NCI-H187 (cell line): ENCODE results near the gene HBG1.
"Not testable (repeated sequence)": the region's sequence is repeated elsewhere in the genome, so short reads cannot be mapped to it uniquely, and the experiment has no call there.

Experiments used
- DNase-seq, 2 experiments: peaks; one replicate each; lab custom pipeline; 2025; lab: John Stamatoyannopoulos, UW

Gene HBG1

DNA sequence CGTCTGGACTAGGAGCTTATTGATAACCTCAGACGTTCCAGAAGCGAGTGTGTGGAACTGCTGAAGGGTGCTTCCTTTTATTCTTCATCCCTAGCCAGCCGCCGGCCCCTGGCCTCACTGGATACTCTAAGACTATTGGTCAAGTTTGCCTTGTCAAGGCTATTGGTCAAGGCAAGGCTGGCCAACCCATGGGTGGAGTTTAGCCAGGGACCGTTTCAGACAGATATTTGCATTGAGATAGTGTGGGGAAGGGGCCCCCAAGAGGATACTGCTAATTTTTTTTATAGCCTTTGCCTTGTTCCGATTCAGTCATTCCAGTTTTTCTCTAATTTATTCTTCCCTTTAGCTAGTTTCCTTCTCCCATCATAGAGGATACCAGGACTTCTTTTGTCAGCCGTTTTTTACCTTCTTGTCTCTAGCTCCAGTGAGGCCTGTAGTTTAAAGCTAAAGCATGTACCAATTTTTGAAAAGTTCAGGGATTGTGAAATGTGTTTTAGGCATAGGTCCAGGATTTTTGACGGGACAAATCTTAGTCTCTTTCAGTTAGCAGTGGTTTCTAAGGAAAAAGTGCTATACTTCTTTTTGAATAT lies at the start of gene HBG1:
TSS of gene HBG1 (minus strand) at position 51 of the 590 bp plus-strand sequence. CDS start 53 bp downstream, outside the sequence.
- not testable (repeated sequence) for DNase-seq

DNA sequence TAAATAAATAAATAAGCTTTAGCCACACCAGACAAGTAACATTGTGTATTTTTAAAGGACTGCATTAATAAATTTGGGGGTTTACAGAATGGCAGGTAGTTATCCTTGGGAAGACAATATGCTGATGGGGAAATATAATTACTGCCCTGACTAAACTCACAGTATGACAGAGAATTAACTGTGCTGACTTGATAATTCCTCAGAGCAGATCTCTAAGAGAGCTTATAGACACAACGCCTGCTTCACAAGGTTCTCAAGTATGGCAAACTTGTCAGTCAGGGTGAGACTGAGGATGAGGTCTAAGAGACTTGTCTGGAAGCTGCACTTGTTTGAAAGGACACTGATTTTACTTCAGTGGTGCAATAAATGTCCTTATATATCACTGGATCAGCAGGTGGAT lies 48.8 kb upstream of the HBG1 start:
- DNase-seq = no peak

DNA sequence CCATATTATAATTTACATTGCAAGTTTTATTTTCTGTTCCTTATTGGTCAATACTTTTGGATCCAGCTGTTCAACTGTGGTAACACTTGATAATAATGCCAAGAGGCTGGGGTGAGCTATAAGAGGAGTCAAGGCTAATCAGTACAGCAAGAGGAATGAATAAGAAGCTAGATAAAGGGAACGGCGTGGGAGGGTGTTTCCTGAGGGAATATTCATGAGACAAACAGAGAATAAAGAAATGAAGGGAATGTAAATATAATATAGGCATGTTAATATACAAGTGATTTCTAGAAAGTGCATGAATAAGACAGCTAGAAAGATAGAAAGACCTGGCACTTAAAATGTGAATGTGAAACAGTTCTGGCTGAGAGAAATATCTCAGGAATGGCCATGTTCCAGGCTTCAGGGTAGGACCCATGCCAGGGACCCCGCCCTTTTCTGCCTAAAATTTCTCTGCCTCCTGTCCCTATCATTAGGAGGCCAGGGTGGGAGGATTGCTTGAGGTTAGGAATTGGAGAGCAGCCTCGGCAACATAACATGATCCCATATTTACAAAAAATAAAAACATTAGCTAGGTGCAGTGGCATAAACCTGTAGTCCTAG lies 48.2 kb upstream of the HBG1 start:
- DNase-seq = no peak

DNA sequence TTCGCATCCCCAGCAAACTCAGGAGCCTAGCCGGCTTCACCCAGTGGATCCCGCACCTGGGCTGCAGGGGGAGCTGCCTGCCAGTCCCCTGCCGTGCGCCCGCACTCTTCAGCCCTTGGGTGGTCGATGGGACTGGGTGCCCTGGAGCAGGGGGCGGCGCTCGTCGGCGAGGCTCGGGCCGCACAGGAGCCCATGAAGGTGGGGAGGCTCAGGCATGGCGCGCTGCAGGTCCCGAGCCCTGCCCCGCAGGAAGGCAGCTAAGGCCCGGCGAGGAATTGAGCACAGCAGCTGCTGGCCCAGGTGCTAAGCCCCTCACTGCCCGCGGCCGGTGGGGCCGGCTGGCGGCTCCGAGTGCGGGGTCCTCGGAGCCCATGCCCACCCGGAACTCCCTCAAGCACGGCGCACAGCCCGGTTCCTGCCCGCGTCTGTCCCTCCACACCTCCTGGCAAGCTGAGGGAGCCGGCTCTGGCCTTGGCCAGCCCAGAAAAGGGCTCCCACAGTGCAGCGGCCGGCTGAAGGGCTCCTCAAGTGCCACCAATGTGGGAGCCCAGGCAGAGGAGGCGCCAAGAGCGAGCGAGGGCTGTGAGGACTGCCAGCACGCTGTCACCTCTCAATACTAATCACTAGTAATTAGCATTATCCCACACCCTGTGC lies 44.8 kb upstream of the HBG1 start:
- DNase-seq = not testable (repeated sequence)

DNA sequence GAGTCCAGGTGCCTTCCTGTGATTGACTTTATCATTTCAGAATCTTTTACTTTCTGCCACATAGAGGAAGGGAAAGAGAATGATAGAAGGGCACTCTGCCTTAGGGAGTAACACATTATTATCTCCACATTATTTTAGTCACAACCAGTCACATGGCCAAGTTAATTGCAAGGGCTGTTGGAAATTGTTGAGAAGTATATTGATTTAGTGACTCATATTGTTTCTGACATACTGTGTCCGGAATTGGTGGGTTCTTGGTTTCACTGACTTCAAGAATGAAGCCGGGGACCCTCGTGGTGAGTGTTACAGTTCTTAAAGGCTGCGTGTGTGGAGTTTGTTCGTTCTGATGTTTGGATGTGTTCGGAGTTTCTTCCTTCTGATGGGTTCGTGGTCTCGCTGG lies 43.4 kb upstream of the HBG1 start:
- no peak for DNase-seq

DNA sequence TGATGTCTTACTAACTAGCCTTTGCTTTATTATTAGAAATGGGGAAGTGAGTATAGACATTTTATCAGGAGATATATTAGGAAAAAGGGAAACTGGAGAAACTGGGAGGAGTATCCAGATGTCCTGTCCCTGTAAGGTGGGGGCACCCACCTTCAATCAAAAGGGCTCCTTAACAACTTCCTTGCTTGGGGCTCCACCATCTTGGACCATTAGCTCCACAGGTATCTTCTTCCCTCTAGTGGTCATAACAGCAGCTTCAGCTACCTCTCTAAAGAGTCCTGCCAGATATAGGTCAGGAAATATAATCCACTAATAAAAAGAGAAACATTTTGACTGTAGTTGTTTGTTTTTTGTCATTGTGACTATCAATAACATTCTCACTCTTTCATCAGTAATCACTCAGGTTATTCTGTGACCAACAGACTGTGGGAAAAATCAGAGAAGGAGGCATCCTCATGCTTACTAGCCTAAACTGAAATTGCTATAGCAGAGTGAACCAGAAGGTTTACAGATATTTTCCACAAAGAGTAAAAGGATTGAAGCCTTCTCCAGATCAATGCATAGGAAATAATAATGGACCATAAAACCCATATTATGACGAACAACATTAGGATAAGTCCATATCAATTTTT lies 41.7 kb upstream of the HBG1 start:
- DNase-seq = no peak

DNA sequence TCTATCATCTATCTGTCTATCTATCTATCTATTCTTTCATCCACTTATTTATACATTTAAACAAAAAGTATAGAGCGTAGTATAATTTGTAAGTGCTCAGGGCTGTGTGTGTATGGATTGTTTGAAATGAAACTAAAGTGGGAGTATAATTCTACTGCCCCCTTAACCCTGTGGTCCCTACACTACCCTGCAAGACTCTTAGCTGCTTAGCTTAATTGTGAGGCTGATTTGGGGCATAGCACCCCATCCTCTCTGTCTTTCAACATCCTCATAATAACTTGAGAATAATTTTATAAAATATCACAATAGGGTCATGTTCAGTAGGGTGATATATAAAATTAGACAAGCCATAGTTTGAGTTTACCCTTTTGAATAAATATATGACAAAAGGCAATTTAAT lies 40.4 kb upstream of the HBG1 start:
- DNase-seq = no peak

DNA sequence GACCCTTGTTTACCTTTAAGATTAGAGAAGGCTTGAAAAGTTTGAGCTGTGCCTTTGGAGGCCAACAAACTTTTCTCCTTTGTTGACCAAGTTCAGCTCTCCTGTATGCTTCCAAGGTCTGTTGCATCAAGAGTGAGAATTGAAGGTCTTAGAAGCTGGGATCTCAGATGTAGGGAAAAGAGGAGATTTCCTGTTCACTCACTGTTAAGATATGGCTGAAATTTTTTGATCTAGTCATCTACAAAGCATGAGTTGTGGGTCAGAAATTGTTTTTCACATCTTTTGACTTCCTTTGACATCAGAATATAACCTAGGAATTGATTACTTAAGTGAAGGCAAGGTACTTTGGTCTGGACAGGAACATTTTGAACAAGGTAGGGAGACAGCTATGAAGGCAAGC lies 40.0 kb upstream of the HBG1 start:
- no peak for DNase-seq

DNA sequence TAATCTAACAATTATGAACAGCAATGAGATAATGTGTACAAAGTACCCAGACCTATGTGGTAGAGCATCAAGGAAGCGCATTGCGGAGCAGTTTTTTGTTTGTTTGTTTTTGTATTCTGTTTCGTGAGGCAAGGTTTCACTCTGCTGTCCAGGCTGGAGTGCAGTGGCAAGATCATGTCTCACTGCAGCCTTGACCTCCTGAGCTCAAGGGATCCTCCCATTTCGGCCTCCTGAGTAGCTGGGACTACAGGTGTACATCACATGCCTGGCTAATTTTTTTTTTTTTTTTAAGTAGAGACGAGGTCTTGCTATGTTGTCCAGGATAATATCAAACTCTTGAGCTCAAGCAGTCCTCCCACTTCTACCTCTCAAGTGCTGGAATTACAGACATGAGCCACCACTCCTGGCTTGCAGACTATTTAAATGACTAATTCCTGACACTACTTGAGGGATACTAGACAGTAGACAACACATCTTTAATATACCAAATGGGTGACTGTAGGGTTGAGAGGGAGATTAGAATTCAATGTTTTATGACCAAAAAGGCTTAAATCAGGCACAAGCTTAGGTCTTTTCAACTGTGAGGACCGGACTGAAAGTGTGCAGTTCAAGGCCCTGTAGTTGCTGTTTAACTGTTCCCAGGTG lies 39.4 kb upstream of the HBG1 start:
- no peak for DNase-seq

DNA sequence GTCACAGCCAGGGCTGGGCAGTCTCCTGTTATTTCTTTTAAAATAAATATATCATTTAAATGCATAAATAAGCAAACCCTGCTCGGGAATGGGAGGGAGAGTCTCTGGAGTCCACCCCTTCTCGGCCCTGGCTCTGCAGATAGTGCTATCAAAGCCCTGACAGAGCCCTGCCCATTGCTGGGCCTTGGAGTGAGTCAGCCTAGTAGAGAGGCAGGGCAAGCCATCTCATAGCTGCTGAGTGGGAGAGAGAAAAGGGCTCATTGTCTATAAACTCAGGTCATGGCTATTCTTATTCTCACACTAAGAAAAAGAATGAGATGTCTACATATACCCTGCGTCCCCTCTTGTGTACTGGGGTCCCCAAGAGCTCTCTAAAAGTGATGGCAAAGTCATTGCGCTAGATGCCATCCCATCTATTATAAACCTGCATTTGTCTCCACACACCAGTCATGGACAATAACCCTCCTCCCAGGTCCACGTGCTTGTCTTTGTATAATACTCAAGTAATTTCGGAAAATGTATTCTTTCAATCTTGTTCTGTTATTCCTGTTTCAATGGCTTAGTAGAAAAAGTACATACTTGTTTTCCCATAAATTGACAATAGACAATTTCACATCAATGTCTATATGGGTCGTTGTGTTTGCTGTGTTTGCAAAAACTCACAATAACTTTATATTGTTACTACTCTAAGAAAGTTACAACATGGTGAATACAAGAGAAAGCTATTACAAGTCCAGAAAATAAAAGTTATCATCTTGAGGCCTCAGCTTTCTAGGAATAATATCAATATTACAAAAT lies 38.6 kb upstream of the HBG1 start:
- DNase-seq = no peak

DNA sequence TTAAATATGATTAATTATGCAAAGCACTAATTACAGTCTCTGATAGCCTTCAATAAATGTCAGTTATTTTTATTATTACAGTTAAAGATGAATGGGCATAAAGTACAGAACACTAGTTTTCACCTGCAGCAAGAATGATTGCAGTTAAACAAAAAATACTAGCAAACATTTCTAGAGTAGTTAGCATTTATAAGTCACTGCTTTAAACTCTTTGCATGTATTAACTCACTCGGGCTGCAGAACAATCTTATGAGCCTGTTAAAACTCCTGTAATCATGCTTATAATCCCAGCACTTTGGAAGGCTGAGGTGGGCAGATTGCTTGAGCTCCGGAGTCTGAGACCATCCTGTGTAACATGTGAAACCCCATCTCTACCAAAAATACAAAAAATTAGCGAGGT lies 37.2 kb upstream of the HBG1 start:
- no peak for DNase-seq

DNA sequence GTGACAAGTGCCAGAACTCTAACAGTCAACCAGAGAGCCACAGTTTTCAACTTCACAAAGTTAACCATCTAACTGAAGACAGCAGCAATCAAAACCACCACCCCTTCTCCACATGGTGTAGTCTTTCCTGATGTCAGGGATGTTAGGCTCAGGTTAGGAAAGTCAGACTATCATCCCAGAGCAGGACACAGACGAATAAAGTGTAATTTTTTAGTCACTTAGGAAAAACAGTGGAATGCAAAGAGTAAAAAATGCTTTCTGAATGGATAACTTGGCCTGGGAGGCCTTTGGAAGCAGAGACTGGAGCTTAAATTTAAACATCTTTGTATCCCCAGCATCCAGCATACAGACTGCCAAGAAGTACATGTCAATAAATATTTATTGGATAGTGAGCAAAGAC lies 36.7 kb upstream of the HBG1 start:
- no peak for DNase-seq

DNA sequence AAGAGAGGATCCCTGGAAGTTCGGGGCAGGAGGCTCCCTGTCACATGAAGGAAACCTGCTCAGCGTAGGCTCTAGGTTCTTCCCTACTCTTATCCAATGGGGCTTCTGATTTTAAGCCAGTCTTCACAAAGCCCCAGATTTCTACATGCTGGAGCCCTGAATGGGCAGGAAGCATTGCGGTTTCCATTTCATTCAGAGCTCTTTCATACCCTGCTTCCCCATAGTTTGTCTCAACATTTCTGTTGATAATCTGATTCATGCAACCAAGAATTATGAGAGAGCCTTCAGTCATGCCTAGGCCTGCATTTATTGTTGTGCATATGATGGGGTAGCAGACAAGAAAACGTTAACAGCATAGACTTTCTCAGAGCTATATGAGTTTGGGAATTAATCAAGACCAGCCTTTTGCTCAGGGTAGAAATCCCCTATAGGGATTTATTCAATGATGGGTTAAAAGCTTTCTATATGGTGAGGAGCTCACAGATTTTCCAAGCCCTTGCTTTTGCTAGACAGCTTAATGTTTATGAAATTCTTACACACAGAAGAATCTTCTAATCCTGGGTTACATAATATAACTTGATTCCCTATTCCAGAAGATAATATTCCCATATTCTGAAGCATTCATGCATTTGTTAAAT lies 36.2 kb upstream of the HBG1 start:
- no peak for DNase-seq

DNA sequence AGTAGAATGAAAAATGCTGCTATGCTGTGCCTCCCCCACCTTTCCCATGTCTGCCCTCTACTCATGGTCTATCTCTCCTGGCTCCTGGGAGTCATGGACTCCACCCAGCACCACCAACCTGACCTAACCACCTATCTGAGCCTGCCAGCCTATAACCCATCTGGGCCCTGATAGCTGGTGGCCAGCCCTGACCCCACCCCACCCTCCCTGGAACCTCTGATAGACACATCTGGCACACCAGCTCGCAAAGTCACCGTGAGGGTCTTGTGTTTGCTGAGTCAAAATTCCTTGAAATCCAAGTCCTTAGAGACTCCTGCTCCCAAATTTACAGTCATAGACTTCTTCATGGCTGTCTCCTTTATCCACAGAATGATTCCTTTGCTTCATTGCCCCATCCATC lies 35.0 kb upstream of the HBG1 start:
- DNase-seq = no peak

DNA sequence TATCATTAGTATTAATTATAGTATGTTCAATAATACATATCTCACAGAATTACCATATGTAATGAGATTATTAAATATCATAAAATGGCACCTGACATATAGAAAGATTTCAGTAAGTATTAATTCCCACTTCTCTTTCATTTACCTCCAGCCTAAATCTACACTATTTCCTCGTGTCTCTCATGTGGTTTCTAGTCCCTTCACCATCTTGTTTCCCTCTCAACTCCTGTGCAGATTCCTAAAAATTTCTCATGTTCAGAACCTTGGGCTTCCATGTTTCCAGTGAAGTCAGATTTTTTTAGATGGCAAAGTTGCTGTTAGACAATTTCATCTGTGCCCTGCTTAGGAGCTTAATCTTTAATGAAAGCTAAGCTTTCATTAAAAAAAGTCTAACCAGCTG lies 34.2 kb upstream of the HBG1 start:
- DNase-seq = no peak

DNA sequence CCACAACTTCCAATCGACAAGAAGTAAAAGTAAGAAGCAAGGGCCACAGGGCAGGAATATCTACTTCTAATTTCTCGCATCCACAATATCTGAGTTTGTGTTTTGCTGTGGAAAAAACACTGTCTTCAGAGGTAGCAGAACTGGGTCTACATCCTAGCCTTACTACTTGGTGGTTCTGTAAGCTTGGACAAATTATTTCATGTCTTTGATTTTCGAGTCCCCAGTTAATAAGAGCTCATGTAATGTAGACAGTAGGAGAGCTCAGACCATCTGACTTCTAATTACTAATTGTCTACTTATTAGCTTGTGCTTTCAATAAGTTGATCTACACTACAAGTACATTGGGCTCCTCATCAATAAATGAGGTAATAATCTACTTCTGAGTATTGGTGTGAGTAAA lies 33.4 kb upstream of the HBG1 start:
- no peak for DNase-seq

DNA sequence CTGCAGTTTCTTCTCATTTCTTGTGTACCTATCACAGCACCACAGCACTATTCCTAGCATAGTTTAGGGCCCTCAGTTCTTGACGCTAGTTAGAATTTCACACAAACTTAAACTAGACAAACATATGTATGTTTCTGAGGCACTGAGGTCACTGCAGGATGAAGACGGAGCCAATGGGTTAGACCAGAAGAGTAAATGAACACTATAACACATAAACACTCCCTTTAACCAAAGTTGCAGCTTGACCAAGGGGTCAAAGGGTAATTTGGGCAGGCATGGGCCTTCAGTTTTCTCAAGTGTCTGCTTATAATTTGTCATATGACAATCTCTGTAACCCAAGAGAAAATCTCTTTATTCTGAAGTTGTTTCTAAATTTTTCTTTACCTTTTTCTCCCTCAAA lies 33.0 kb upstream of the HBG1 start:
- no peak for DNase-seq

DNA sequence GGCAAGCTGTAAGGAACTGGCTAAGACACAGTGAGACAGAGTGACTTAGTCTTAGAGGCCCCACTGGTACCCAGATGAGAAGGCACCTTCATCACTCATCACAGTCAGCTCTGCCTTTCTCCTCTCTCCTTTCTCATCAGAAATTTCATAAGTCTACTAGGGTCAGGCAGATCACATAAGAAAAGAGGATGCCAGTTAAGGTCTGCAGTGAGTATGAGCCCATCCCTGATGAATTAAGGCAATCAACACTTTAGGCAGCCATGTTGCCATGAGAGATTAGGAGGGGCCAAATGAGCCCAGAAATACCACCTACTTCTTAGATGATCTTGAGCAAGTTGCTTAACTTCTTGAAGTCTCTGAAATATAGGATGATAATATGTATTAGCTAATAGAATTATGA lies 31.9 kb upstream of the HBG1 start:
- no peak for DNase-seq

DNA sequence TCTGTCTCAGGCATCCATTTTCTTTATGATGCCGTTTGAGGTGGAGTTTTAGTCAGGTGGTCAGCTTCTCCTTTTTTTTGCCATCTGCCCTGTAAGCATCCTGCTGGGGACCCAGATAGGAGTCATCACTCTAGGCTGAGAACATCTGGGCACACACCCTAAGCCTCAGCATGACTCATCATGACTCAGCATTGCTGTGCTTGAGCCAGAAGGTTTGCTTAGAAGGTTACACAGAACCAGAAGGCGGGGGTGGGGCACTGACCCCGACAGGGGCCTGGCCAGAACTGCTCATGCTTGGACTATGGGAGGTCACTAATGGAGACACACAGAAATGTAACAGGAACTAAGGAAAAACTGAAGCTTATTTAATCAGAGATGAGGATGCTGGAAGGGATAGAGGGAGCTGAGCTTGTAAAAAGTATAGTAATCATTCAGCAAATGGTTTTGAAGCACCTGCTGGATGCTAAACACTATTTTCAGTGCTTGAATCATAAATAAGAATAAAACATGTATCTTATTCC lies 31.0 kb upstream of the HBG1 start:
- no peak for DNase-seq

DNA sequence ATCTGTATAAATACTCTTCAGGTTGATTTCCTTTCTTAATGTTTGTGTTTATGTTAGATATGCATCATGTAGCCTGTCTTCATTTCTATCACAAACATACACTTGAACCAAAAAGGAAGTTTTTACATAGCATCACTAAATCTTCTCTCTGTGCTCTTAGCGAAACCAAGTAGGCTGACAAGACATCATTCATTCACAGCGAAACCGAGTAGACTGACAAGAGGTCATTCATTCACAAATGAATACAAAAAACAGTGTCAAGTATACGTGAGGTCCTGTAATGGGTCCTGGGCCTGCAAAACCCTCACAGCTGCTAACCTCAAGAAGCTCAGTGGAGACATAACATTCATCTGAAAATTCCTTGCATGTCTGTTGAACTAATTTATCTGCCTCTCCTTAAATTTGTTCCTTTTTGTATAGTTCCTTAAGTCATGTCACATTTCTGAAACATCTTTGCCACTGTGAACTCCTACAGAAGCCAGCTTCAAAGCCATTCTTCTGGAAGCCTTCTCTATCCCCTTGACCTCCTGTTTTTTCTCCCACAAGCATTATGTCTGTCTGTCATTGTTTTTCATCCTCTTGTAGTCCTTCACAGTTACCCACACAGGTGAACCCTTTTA lies 29.9 kb upstream of the HBG1 start:
- no peak for DNase-seq
